B cell (primary cell): ENCODE measurements around the gene PHACTR2. TPM values are rescaled to one million over a fixed set of nuclear protein-coding genes. Genes with fewer than 3 reads are reported as not detected.

Experiments used
- ATAC-seq: fragments of 200-7000 bp; cut with Tn5 transposase; one replicate; pipeline ENCODE4 v1.10.0; 2021; ENCODE audit warnings: low read depth, mild to moderate bottlenecking, moderate number of reproducible peaks, moderate library complexity
- CTCF ChIA-PET: fragments of 350-600 bp; sonication (Branson Sonifier 250); formaldehyde crosslinking; loops from one replicate; lab custom pipeline; 2021; ENCODE audit warnings: antibody characterized with exemption, inconsistent platforms; lab: Charles Lee
- POLR2A ChIA-PET: fragments of 350-600 bp; sonication (Branson Sonifier 250); formaldehyde crosslinking; loops from one replicate; lab custom pipeline; 2021; ENCODE audit warnings: antibody characterized with exemption; lab: Charles Lee
- DNase-seq: peaks from one replicate; pipeline ENCODE4 v3.0.0; 2013
- H2AFZ ChIP-seq: 2 replicates; pipeline ENCODE4 v1.6.1; 2012; ENCODE audit warnings: mild to moderate bottlenecking, low read depth, low read length; ENCODE audit not compliant: insufficient read depth, poor library complexity, severe bottlenecking
- H3K27ac ChIP-seq, 2 donors: 1 replicate in 1 of 2; 2 replicates in 1 of 2; pipeline ENCODE4 v1.5.1; 2012 to 2013; ENCODE audit warnings: low read length in 2 of 2, mild to moderate bottlenecking in 2 of 2, moderate library complexity in 1 of 2
- H3K27me3 ChIP-seq, 4 experiments: fragments of 200-600 bp in 1 of 4; sonication (generic) in 1 of 4; replicated peaks in 1 of 4; 1 replicate in 2 of 4; 2 replicates in 2 of 4; pipeline versions ENCODE4 v1.6.1 to v1.7.0; 2013 to 2016; ENCODE audit warnings: low read length in 3 of 4, mild to moderate bottlenecking in 2 of 4, mixed read lengths in 1 of 4, moderate library complexity in 1 of 4; ENCODE audit not compliant: insufficient read depth in 4 of 4, control insufficient read depth in 3 of 4; ENCODE audit errors: control extremely low read depth in 1 of 4
- H3K36me3 ChIP-seq, 2 experiments: replicated peaks in 1 of 2; 1 replicate in 1 of 2; 2 replicates in 1 of 2; pipeline versions ENCODE4 v1.6.1 to v1.7.1; 2013; ENCODE audit warnings: low read length in 1 of 2; ENCODE audit not compliant: insufficient read depth in 2 of 2, control insufficient read depth in 1 of 2; ENCODE audit errors: control extremely low read depth in 1 of 2, extremely low read depth in 1 of 2
- H3K4me1 ChIP-seq, 2 donors: fragments of 200-600 bp in 1 of 2; sonication (generic) in 1 of 2; 1 replicate in 1 of 2; 2 replicates in 1 of 2; pipeline versions ENCODE4 v1.5.1 to v1.6.1; 2013 to 2017; ENCODE audit warnings: low read length in 2 of 2; ENCODE audit not compliant: control insufficient read depth in 2 of 2, insufficient read depth in 2 of 2
- H3K4me2 ChIP-seq: replicated peaks from 2 replicates; pipeline ENCODE3; 2012; ENCODE audit warnings: mild to moderate bottlenecking, low read depth, low read length; ENCODE audit not compliant: poor library complexity, severe bottlenecking
- H3K4me3 ChIP-seq, 5 experiments: fragments of 200-600 bp in 1 of 5; sonication (generic) in 1 of 5; 1 replicate in 3 of 5; 2 replicates in 2 of 5; pipeline versions ENCODE4 v1.5.1 to v1.7.0; 2011 to 2016; ENCODE audit warnings: low read length in 4 of 5, mild to moderate bottlenecking in 4 of 5, low read depth in 2 of 5, control low read depth in 1 of 5, moderate library complexity in 1 of 5; ENCODE audit not compliant: insufficient read depth in 1 of 5; ENCODE audit errors: control extremely low read depth in 1 of 5, extremely low read depth in 1 of 5
- H3K79me2 ChIP-seq: fragments of 200-600 bp; sonication (generic); one replicate; pipeline ENCODE4 v1.6.0; 2016; ENCODE audit warnings: low read length; ENCODE audit not compliant: control insufficient read depth, insufficient read depth
- H3K9ac ChIP-seq: fragments of 200-600 bp; sonication (generic); 2 replicates; pipeline ENCODE4 v1.6.1; 2017; ENCODE audit warnings: mild to moderate bottlenecking, low read length, moderate library complexity
- H3K9me3 ChIP-seq, 3 donors: one replicate each; pipeline versions ENCODE4 v1.6.1 to v1.7.1; 2013; ENCODE audit warnings: low read length in 2 of 3; ENCODE audit not compliant: control insufficient read depth in 2 of 3, insufficient read depth in 1 of 3; ENCODE audit errors: control extremely low read depth in 1 of 3
- H4K20me1 ChIP-seq: 2 replicates; pipeline ENCODE4 v1.6.0; 2012; ENCODE audit warnings: mild to moderate bottlenecking, low read length; ENCODE audit not compliant: insufficient read depth, control insufficient read depth, poor library complexity, severe bottlenecking
- H3K27ac Mint-ChIP-seq: one replicate; pipeline ENCODE4 v1.8.0; 2021; ENCODE audit warnings: mixed read lengths
- H3K27me3 Mint-ChIP-seq: one replicate; pipeline ENCODE4 v1.8.0; 2021; ENCODE audit warnings: mixed read lengths
- H3K4me1 Mint-ChIP-seq: one replicate; pipeline ENCODE4 v1.8.0; 2021; ENCODE audit warnings: mixed read lengths
- H3K4me3 Mint-ChIP-seq: one replicate; pipeline ENCODE4 v1.8.0; 2021; ENCODE audit warnings: mixed read lengths
- H3K9me3 Mint-ChIP-seq: one replicate; pipeline ENCODE4 v1.8.0; 2022; ENCODE audit warnings: mixed read lengths; ENCODE audit not compliant: insufficient read depth
- CTCF ChIP-seq: fragments of 200-600 bp; IDR thresholded peaks from one replicate; pipeline ENCODE4 v1.8.0; 2022; ENCODE audit warnings: antibody characterized with exemption, mild to moderate bottlenecking
- EZH2 ChIP-seq: IDR thresholded peaks from 2 replicates; pipeline ENCODE4 v1.6.1; 2012; ENCODE audit warnings: borderline replicate concordance, low read depth, mild to moderate bottlenecking, moderate library complexity, low read length; ENCODE audit not compliant: insufficient read depth, poor library complexity, severe bottlenecking
- WGBS: methylation state at CpG from one replicate; pipeline ENCODE4 v1.1.5; 2013; ENCODE audit warnings: missing lambda C conversion rate; ENCODE audit not compliant: insufficient coverage; 5-methylcytosine and 5-hydroxymethylcytosine counted together
- intact Hi-C: fragments of 100-400 bp; cut with micrococcal nuclease; formaldehyde crosslinking; loops from one replicate; pipeline ENCODE4 v1.10.0; 2022
- polyA plus RNA-seq: library from polyadenylated mRNA; depleted of rRNA; stranded (reverse); fragments of >200 nt; gene quantifications from 2 replicates; pipeline ENCODE4 v1.2.3, GENCODE V29; 2012
- total RNA-seq, 2 donors: library from RNA; stranded (reverse); fragments of 120-200 nt in 1 of 2; gene quantifications; 1 replicate in 1 of 2; 2 replicates in 1 of 2; pipeline versions ENCODE4 v1.2.3 to v1.2.4, GENCODE V29; 2013 to 2022

Gene PHACTR2
- total and polyA plus RNA-seq, 2 donors (not counting 1 experiment from before 2014, with no cell fraction given), result 1.1 to 10.6 TPM

GRCh38 chr6:143724876-143725275, 47.1 kb downstream of the PHACTR2 start:
- H3K9me3 ChIP-seq, result peaks cover 0 to 12% (median 6%) of the 10 kb centered on the region in 3 donors
- Mint-ChIP-seq H3K4me1 (peaks cover 14% of the 10 kb centered on the region), H3K27ac (no peak overlapping the region), H3K4me3 (no peak overlapping the region), H3K27me3 (no peaks in the 10 kb centered on the region), H3K9me3 (peaks cover 10% of the 10 kb centered on the region)
- no peak overlapping the region for H3K4me3 ChIP-seq
- DNase-seq (no peak), ATAC-seq (no peak)
- intact Hi-C loops, result no loop called here
- no peaks in the 10 kb centered on the region for H3K79me2 ChIP-seq
- H3K27ac ChIP-seq, result no peak overlapping the region
- no peaks in the 10 kb centered on the region for H3K27me3 ChIP-seq
- no peaks in the 10 kb centered on the region for H4K20me1 ChIP-seq
- CTCF ChIA-PET, result no interaction called here
- POLR2A ChIA-PET, result no interaction called here
- no peaks in the 10 kb centered on the region for H3K36me3 ChIP-seq
- H3K4me2 ChIP-seq, result no peak overlapping the region
- H3K9ac ChIP-seq, result no peak overlapping the region
- H2AFZ ChIP-seq, result no peak overlapping the region
- no peak for TF ChIP-seq CTCF
- H3K4me1 ChIP-seq, result peaks cover 0 to 8% of the 10 kb centered on the region in 2 donors
- 100% methylated on average over 1 of the region's 5 CpGs for WGBS

DNA sequence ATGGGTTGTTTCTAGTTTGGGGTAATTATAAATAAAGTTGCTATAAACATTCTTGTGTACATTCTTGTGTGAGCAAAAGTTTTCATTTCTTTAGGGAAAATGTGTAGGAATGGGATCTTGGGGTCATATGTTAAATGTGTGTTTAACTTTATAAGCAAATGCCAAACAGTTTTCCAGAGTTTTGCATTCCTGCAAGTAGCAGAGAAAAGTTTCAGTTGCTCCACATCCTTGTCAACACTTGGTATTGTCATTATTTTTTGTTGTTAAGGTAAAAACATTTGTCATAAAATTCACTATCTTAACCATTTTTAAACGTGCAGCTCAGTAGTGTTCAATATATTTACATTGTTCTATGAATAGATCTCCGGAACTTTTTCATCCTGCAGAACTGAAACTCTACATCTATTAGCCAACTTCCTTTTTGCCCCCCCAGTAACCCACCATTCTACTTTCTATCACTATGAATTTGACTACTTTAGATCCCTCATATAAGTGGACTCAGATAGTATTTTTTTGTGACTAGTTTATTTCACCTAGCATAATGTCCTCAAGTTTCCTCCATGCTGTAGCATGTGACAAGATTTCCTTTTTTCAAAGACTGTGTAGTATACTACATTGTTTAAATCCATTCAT, 48.4 kb downstream of the PHACTR2 start:
- H4K20me1 ChIP-seq, result no peaks in the 10 kb centered on the region
- no peak overlapping the region for H3K27ac Mint-ChIP-seq
- intact Hi-C loops, result no loop called here

More for the DNA sequence above, 48.4 kb downstream of the PHACTR2 start:
- Histone ChIP-seq H2AFZ (no peak overlapping the region), H3K36me3 (no peaks in the 10 kb centered on the region), H3K4me1 (peaks cover 0 to 8% of the 10 kb centered on the region in 2 donors), H3K27me3 (no peaks in the 10 kb centered on the region), H3K27ac (no peak overlapping the region), H3K4me2 (no peak overlapping the region), H3K9me3 (peaks cover 0 to 12% (median 6%) of the 10 kb centered on the region in 3 donors), H3K79me2 (no peaks in the 10 kb centered on the region), H3K9ac (no peak overlapping the region), H3K4me3 (no peak overlapping the region)
- Mint-ChIP-seq H3K27me3 (no peaks in the 10 kb centered on the region), H3K4me3 (no peak overlapping the region), H3K4me1 (peaks cover 14% of the 10 kb centered on the region), H3K9me3 (peaks cover 10% of the 10 kb centered on the region)
- TF ChIP-seq CTCF (no peak), EZH2 (no peak)
- DNase-seq (no peak), ATAC-seq (no peak)
- no CpG with 5 or more reads among the region's 2 CpGs for WGBS
- ChIA-PET CTCF (no interaction called here), POLR2A (no interaction called here)
